Epithelial cell of proximal tubule (primary cell): ENCODE measurements around the gene OSBPL2. TPM values are rescaled to one million over a fixed set of nuclear protein-coding genes. Genes with fewer than 3 reads are reported as not detected.

ENCODE experiments used
- DNase-seq: peaks from one replicate; pipeline ENCODE4 v3.0.0-alpha.2; 2011; ENCODE audit warnings: low read depth
- H3K4me3 ChIP-seq: 2 replicates; pipeline ENCODE4 v1.5.1; 2011; ENCODE audit warnings: low read depth, mild to moderate bottlenecking, low read length
- total RNA-seq: library from RNA; depleted of rRNA; stranded (reverse); fragments of >200 nt; gene quantifications from 2 replicates; pipeline ENCODE4 v1.2.3, GENCODE V29; 2015
- TF ChIP-seq, protein P1 (sequence below): conservative IDR thresholded peaks from 2 replicates; pipeline ENCODE4 v1.5.1; 2012; ENCODE audit warnings: low read depth, mild to moderate bottlenecking, low read length

Gene OSBPL2
- total RNA-seq, 1 donor from 2014 or later, result 20.6 TPM

DNA sequence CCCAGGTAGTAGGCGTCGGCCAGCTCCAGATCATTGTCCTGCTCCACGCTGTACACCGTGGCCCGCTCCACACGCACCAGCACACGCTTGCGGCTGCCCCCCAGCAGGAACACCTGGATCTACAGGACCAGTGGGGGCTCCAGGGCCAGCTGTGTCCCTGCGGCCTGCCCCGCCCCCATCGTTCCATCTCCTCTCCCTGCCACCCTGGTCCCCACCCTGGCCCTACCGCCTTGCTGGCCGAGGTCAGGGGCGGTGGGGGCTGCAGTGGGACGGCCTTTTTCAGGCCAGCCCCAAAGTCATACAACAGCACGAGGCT, 74.3 kb downstream of the OSBPL2 start:
- TF ChIP-seq, protein P1, sequence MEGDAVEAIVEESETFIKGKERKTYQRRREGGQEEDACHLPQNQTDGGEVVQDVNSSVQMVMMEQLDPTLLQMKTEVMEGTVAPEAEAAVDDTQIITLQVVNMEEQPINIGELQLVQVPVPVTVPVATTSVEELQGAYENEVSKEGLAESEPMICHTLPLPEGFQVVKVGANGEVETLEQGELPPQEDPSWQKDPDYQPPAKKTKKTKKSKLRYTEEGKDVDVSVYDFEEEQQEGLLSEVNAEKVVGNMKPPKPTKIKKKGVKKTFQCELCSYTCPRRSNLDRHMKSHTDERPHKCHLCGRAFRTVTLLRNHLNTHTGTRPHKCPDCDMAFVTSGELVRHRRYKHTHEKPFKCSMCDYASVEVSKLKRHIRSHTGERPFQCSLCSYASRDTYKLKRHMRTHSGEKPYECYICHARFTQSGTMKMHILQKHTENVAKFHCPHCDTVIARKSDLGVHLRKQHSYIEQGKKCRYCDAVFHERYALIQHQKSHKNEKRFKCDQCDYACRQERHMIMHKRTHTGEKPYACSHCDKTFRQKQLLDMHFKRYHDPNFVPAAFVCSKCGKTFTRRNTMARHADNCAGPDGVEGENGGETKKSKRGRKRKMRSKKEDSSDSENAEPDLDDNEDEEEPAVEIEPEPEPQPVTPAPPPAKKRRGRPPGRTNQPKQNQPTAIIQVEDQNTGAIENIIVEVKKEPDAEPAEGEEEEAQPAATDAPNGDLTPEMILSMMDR, result no peak
- no peak for DNase-seq
- no peak overlapping the region for H3K4me3 ChIP-seq

DNA sequence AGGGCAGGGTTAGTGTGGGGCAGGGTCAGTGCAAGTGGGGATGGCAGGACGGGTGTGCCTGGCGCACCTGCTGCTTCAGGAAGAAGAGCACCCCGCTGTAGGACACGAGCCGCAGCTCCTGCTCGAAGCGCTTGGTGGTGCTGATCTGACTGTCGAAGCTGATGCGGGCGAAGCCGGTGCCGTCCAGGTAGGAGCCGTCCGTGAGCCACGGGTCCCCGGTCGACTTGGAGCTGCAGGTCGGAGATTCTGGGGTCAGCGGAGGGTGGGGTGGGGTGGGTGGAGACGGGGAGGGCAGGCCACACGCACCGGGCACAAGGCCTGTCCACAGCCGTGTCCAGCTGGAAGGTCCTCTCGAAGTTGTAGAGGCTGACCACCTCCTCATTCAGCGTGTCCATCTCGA, 74.7 kb downstream of the OSBPL2 start:
- DNase-seq, result no peak
- no peak overlapping the region for H3K4me3 ChIP-seq
- TF ChIP-seq, protein P1, result no peak

DNA sequence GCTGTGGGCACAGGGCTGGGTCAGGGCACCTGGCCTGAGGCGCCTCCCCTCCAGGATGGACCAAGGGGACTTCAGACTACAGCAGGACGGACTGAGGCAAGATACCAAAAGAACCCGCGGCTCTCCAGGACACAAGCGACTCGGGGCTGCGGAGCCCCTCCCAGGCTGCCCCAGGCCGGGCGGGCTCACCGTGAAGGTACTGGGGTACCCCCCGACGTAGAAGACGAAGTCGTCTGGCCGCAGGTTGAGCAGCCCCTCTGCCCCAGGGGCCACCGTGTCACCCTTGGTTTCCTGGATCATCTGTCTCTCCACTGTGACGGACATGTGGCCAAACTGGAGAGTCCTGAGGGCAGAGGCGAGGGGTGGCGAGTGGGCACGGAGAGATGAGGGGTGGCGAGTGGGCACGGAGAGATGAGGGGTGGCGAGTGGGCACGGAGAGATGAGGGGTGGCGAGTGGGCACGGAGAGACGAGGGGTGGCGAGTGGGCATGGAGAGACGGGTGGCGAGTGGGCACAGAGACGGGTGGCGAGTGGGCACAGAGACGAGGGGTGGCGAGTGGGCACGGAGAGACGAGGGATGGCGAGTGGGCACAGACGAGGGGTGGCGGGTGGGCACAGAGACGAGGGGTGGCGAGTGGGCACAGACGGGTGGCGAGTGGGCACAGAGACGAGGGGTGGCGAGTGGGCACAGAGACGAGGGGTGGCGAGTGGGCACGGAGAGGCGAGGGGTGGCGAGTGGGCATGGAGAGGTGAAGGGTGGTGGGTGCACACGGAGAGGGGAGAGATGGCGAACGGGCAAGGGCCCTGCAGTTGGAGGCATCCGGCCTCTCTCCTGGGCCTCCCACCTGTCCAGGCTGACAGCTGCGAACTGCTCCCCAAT, 75.4 kb downstream of the OSBPL2 start:
- TF ChIP-seq, protein P1, result no peak
- DNase-seq, result no peak
- H3K4me3 ChIP-seq, result no peak overlapping the region

DNA sequence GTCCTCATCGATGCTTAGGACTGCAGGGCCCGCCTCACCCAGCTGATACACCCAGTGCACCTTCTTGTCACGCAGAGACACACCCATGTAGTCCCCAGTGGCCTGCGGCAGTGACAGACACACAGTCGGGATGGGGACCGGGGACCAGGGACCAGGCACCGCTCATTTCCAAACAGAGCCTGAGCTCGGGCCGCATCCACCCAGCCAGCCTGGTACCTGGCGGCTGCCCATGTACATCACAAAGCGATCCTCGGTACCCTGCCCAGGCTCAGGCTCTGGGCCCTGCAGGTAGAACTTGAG, 76.0 kb downstream of the OSBPL2 start:
- H3K4me3 ChIP-seq, result no peak overlapping the region
- TF ChIP-seq, protein P1, result no peak
- no peak for DNase-seq

DNA sequence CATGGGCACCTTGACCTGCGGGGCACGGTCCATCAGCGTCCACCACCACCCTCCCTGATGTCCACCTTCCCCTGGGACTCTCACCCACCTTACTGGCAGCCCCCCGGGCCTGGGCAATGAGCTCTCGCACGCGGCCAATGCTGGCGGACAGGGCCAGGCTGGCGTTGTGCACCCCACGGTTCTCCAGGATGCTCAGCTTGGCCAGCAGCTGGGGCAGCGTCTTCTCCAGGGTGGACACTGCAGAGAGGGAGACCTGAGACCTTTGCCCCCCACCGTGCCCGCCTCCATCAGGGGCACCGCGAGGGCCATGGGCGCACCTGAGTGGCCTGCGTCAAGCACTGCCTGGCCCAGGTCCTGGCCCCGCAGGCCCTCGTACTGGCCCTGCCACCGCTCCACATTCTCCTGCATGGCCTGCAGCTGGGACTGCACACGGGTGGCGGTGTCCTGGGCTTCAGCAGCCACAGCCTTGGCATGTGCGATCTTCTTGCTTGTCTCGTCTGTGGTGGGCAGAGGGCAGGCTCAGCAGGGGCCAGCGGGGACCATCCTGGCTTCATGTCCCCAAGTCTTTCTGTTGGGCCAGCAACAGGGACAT, 76.5 kb downstream of the OSBPL2 start:
- TF ChIP-seq, protein P1, result no peak
- DNase-seq, result no peak
- no peak overlapping the region for H3K4me3 ChIP-seq

DNA sequence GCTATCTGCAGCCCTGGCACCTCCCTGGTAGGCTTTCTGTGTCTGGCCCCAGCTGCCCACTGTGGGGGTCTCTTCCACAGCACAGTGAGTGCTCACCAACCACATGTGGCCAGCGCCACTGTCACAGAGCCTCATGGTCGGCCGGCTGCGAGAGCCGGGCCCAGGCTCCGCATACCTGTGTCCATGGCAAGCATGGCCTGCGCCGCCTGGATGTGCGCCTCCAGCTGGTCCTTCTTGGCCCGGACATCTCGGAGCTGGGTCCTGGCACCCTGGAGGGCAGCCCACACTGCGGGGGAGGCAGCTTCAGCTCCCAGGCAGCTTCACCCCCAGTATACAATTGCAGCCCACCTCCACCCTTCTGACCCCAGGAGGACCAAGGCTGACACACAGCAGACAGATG, 77.5 kb downstream of the OSBPL2 start:
- TF ChIP-seq, protein P1, result no peak
- H3K4me3 ChIP-seq, result no peak overlapping the region
- no peak for DNase-seq
